Superior temporal gyrus (tissue), 1 donor: ENCODE data around the gene UTP4.

Experiments used
- DNase-seq: peaks from one replicate; pipeline ENCODE4 v3.0.0-alpha.2; 2016; ENCODE audit errors: extremely low spot score

Gene UTP4

DNA sequence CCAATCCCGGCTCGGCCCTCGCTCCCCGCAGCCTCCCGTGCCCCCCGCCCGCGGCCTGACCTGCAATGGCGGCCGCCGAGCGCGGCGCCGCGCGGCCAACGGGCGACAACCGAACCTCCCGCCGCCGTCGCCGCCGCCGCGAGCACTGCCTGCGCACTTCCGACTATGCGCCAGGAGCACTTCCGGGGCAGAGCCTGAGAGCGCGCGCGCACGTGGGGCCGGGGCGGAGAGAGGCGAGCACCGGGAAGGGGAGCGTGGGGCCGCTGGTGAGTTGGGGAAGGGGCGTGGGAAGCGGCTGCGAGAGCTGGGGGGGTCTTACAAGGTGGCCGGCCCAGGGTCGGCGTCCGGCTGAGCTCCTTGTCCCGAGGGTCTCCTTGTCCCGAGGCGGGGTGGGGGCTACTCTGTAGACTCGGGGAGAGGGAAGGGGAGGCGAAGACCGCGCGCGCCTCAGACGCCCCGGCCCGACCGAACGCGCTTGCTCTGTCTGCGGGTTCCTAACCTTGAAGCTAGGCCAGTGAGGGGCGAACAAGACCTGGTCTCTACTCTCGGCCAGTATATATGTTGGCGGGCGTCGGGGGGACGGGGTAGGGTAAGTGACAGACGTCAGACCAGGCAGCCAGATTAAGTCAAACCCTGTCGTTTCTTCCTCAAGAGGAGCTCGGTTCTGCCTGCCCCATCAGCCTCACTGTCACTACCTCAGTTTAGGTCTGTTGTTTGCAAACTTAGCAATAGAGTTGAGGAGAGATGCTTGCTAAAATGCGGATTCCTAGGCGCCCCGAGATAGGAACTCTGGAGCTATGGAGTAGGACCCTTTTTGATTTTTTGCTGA lies at the start of gene UTP4, which contains the start of gene CHTF8:
Gene UTP4 (plus strand): TSS at position 226 of the 829 bp plus-strand sequence. CDS start 811 bp downstream, outside the sequence.
Gene CHTF8 (minus strand): TSS at position 165 of the 829 bp plus-strand sequence. CDS start 11,130 bp downstream, outside the sequence.
- DNase-seq = peak; percentile 80

DNA sequence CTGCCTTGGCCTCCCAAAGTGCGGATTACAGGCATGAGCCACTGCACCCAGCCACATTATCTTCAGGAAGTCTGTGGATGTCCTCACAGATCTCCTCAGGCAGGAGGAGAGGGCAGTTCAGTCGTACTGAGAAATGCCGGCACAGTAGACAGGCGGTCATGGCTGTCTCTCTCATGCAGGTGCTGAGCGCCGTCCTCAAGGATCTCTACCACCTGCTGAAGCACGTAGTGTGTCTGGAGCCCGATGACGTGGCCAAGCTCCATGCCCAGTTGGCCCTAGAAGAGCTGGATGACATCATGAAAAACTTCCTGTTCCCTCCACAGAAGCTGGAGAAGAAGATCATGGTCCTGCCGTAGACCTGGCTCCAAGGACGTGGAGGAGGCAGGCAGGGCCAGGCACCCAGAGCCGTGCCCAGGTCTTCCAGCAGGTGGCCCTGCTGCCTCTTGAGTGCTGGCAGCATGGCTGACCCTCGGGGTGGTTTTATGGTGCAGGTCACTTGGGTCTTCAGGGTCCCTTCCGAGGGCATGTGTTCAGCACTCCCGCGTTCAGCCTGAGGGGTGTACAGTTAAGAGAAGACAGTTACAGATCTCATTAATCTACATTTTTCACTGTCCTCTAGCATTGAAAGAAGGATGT lies 49.0 kb upstream of the UTP4 start:
- DNase-seq = no peak

DNA sequence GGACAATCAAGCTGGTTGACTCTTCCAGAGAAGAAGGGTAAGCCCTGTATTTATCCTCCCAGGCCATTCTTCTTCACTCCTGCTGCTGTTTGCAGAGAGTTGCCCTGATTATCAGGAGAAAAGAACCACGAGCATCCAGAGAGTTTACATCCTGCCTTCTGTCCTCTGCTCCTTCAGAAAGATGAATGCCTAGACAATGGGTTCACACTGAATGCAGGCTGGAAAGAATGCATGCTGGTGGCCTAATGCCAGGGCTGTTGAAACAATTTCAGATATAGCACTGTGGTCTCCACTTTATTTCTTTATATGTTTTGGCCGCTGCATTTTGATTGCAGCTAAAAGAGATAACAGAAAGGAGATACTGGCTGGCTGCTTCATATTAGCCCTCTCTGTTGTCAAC lies 48.2 kb upstream of the UTP4 start:
- no peak for DNase-seq

- DNase-seq = no peak
These were observed 47.3 kb upstream of the UTP4 start for GRCh38 chr16:69085032-69085695.

GRCh38 chr16:69087161-69087581 lies 45.3 kb upstream of the UTP4 start:
- no peak for DNase-seq

DNA sequence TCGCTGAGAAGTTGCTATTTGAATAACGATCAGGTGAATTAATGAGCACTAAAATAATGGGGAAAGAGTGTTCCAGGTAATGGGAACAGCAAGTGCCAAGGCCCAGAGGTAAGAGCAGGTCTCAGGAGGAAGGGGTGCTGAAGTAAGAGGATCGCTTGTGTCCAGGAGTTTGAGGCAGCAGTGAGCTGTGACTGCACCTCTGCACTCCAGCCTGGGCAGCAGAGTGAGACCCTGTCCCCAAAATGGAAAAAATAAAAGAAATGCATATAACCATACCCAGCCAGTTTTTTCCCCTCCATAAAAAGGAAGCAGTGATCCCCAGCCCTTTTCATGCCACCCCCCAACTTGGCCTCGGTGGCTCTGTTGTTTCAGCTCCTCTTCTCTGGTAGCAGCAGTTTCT lies 43.8 kb upstream of the UTP4 start:
- DNase-seq = no peak

- DNase-seq = peak; percentile 33
These were observed 43.1 kb upstream of the UTP4 start for GRCh38 chr16:69089091-69089910.

- DNase-seq = no peak
These were observed 38.5 kb upstream of the UTP4 start for GRCh38 chr16:69093974-69094373.

- DNase-seq = no peak
These were observed 37.9 kb upstream of the UTP4 start for GRCh38 chr16:69094501-69094900.

DNA sequence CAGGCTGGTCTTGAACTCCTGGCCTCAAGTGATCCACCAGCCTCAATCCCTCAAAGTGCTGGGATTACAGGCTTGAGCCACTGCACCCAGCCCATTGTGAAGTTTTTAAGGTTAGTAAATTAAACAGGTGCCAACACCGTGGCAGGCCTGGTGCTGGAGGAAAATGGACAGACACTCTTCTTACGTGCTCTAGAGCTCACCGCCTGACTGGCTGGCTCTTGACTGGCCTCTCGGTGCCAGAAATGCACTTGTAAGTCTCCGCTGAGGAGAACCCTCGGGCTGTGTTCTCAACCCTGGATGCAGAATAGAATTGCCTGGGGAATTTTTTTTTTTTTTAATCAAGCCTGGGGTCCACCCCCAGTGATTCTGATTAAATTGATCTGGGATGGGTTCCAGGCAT lies 37.3 kb upstream of the UTP4 start:
- no peak for DNase-seq

- DNase-seq = no peak
These were observed 32.3 kb upstream of the UTP4 start for GRCh38 chr16:69100071-69100691.

- DNase-seq = peak; percentile 57
These were observed 26.7 kb upstream of the UTP4 start, which contains the start of gene HAS3 for GRCh38 chr16:69105501-69106361. HAS3 (plus strand) TSS chr16:69105653; CDS start chr16:69109396, 3,743 bp downstream.

DNA sequence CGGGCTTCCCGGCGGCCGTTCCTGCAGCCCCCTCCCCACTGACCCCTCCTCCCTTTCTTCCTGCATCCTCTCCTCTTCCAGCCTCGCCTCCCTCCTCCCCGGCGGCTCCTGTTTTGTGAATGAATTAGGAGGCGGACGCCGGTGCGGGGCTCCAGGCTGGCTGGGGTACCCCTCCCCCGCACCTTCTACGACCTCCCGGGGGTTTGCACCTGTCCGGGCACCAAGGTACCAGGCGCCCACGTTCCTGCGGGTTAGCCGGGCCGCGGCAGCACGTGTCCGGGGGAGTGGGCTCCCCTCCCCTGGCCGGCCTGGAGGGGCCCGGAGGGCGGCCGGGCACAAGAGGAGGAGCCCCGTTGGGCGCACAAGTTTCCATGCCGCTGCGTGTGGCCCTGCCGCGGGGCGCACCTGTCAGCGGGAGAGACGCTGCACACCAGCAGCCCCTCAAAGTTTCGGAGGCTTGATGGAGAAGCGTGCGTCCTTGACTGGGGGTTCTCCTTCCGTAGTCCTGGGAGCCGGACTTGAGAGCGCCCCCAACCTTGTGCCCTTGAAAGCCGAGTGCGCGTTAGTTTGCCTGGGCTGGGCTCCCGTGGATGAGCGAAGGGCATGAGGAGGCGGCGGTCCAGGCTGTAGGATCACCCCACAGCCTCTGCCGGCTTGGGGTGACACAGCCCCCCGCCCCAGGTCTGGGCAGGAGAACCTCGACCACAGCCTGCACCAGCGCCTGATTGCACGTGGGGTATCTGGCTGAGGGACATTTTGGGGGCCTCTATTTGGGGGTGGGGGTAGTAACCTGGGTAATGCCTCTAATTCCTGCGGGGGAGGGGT lies 25.7 kb upstream of the UTP4 start:
- DNase-seq = no peak

DNA sequence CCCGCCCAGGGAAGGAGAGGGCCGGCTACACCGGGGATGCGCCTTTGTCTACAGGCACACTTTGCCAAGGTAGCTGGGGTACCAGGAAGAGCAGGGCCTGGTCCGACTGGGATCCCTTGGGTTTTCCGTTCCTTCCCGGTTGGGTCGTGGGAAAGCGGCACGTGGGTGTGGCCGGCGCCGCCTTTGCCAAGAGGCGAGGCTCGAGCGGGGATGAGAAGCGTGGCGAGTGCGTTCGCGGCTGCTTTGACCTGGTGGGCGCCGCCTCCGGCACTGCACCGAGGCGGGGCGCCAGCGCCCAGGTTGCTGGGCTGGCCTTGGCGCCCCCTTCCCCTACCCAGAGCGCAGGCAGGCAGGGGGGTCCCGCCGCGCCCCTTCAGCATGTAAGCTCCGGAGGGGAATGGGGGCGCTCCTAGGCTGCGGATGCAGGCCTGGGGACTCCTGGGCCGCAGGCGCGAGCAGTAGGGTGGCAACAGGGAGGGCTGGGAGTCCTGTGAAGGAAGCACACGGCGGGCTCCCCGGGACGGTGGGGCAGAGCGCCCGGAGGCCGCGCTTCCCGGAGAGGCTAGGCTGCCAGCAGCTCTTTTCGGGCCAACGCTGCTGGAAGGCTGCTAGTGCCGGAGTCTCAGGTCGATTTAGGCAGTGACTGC lies 25.0 kb upstream of the UTP4 start:
- DNase-seq = no peak

DNA sequence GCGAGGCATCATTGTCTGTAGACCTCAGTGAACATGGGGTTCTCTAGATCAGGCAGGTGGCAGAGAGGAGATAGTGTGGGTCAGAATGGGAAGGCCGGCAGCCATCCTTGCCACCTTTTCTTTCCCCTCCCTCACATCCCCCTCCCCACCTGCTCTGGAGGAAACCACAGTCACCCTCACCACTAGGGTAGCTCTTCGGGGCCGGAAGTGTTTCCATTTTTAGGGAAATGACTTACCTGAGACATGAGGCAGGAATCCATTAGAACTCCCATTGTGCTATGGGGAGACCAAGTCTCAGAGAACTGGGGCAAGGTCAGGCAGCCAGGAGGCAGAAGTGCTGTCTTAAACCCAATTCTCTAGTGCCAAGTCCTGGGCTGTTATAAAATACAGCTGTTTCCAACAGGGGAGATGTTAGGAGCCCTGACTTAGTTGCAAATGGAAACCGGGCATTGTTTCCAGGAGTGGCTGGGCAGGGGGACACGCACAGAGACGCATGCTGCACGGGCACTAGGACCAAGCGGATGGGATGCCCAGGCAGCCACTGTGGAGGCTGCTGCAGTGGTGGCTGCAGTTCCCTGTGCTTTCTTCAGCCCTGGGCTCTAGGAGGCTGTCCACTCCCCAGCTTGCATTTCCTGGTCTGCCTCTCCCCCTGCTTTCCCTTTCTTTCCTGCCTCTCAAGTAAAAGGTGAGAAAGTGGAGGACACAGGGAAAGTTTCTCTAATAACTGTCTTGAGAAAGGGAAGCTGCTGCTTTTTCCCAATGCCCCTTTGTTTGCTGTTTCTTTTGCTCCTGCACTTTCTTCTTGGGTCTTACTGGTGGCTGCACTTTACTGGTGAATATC lies 24.2 kb upstream of the UTP4 start:
- no peak for DNase-seq

DNA sequence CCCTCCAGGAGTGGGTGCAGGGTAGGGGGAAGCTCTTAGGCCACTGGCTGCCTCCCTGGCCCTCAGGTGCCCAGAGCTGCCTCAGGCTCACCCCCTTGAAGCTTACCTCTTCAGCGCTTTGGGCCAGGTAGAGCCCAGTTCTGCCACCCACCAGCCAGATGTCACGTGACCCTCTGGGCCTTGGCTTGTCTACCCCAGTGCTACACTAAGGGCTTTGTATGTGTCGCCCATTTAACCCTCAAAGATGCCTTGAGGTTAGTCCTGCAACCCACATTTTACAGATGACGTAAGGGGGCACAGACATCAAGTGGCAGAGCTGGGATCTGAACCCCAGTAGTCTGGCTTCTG lies 23.6 kb upstream of the UTP4 start:
- DNase-seq = no peak

DNA sequence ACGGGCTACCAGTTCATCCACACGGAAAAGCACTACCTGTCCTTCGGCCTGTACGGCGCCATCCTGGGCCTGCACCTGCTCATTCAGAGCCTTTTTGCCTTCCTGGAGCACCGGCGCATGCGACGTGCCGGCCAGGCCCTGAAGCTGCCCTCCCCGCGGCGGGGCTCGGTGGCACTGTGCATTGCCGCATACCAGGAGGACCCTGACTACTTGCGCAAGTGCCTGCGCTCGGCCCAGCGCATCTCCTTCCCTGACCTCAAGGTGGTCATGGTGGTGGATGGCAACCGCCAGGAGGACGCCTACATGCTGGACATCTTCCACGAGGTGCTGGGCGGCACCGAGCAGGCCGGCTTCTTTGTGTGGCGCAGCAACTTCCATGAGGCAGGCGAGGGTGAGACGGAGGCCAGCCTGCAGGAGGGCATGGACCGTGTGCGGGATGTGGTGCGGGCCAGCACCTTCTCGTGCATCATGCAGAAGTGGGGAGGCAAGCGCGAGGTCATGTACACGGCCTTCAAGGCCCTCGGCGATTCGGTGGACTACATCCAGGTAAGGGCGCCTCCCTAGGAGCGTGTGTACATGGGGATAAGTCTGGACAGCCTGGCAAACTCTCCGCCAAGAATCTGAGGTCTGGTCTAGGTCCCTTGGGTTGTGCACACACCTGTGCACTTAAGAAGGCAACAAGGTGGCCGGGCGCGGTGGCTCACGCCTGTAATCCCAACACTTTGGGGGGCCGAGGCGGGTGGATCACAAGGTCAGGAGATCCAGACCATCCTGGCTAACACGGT lies 22.8 kb upstream of the UTP4 start:
- DNase-seq = no peak
